HCT116 (cell line): Measurements from ENCODE around the gene LRRC74B. TPM values are rescaled to one million over a fixed set of nuclear protein-coding genes. Genes with fewer than 3 reads are reported as not detected.
"Not testable (repeated sequence)": the region's sequence is repeated elsewhere in the genome, so short reads cannot be mapped to it uniquely, and the experiment has no call there.

Experiments used
- ATAC-seq: fragments of 200-7000 bp; cut with Tn5 transposase; 2 replicates; pipeline ENCODE4 v1.9.1; 2020; ENCODE audit warnings: mild to moderate bottlenecking, moderate library complexity
- BruUV-seq: library from RNA; stranded (reverse); fragments of 400-500 nt; replicated peaks from 2 replicates; lab custom pipeline; 2021; lab: Mats Ljungman, UMichigan
- CTCF ChIA-PET: fragments of 300-600 bp; sonication (Branson Sonifier 250); formaldehyde crosslinking; loops from one replicate; lab custom pipeline; 2021; ENCODE audit warnings: antibody characterized with exemption; lab: Charles Lee
- POLR2A ChIA-PET: fragments of 300-600, 350-600 bp; sonication (Branson Sonifier 250); formaldehyde crosslinking; loops from one replicate; lab custom pipeline; 2021; ENCODE audit warnings: antibody characterized with exemption; lab: Charles Lee
- RAD21 ChIA-PET, 2 experiments: fragments of 300-600 bp; sonication (Branson Sonifier 250); formaldehyde crosslinking; loops; one replicate each; lab custom pipeline; 2023; ENCODE audit warnings: low total read pairs in 2 of 2; ENCODE audit not compliant: uncharacterized antibody in 2 of 2, unreplicated experiment in 2 of 2, low non-redundant PET in 1 of 2; lab: Charles Lee
- DNase-seq: peaks from one replicate; pipeline ENCODE4 v3.0.0-alpha.2; 2010; ENCODE audit warnings: low read depth, low spot score
- H2AFZ ChIP-seq: fragments of 200-600 bp; shearing (Covaris generic), sonication (generic); 2 replicates; pipeline ENCODE4 v1.6.1; 2017; ENCODE audit warnings: low read depth, mixed run types, mixed read lengths, antibody characterized with exemption, low read length; ENCODE audit not compliant: poor library complexity, severe bottlenecking
- H3K27ac ChIP-seq: 2 replicates; pipeline ENCODE4 v1.5.1; 2012; ENCODE audit warnings: low read depth, low read length
- H3K27me3 ChIP-seq: fragments of 200-600 bp; sonication (generic); 2 replicates; pipeline ENCODE4 v1.6.1; 2016; ENCODE audit warnings: mixed run types, low read length, mixed read lengths; ENCODE audit not compliant: insufficient read depth
- H3K36me3 ChIP-seq, 2 experiments: fragments of 200-500 bp in 1 of 2; fragments of 200-600 bp in 1 of 2; sonication (Bioruptor generic) in 1 of 2; sonication (generic) in 1 of 2; 2 replicates each; pipeline versions ENCODE4 v1.5.1 to v1.6.1; 2014 to 2016; ENCODE audit warnings: low read length in 2 of 2, inconsistent platforms in 1 of 2, mixed read lengths in 1 of 2, mixed run types in 1 of 2; ENCODE audit not compliant: insufficient read depth in 2 of 2, control insufficient read depth in 1 of 2
- H3K4me1 ChIP-seq, 2 experiments: fragments of 200-600 bp in 1 of 2; sonication (generic) in 1 of 2; 2 replicates each; pipeline versions ENCODE4 v1.5.1 to v1.6.1; 2012 to 2017; ENCODE audit warnings: low read length in 2 of 2, inconsistent platforms in 1 of 2, mild to moderate bottlenecking in 1 of 2, mixed read lengths in 1 of 2, mixed run types in 1 of 2, moderate library complexity in 1 of 2; ENCODE audit not compliant: insufficient read depth in 2 of 2, control insufficient read depth in 1 of 2
- H3K4me2 ChIP-seq: fragments of 200-600 bp; sonication (generic); 2 replicates; pipeline ENCODE4 v1.6.1; 2017; ENCODE audit warnings: mixed run types, low read length, mixed read lengths
- H3K4me3 ChIP-seq, 2 experiments: fragments of 200-600 bp in 1 of 2; sonication (generic) in 1 of 2; replicated peaks in 1 of 2; 2 replicates each; pipeline ENCODE4 v1.5.1; 2011 to 2016; ENCODE audit warnings: low read length in 2 of 2, control low read depth in 1 of 2, low read depth in 1 of 2, mild to moderate bottlenecking in 1 of 2, mixed read lengths in 1 of 2, mixed run types in 1 of 2
- H3K79me2 ChIP-seq: fragments of 200-600 bp; sonication (generic); 2 replicates; pipeline ENCODE4 v1.6.1; 2017; ENCODE audit warnings: mild to moderate bottlenecking, mixed run types, low read length, moderate library complexity, mixed read lengths; ENCODE audit not compliant: insufficient read depth
- H3K9ac ChIP-seq: fragments of 200-600 bp; sonication (generic); 2 replicates; pipeline ENCODE4 v1.6.1; 2016; ENCODE audit warnings: low read length, mixed read lengths
- H3K9me2 ChIP-seq: fragments of 200-600 bp; sonication (generic), shearing (Covaris generic); 2 replicates; pipeline ENCODE4 v1.6.1; 2017; ENCODE audit warnings: mixed run types, mild to moderate bottlenecking, moderate library complexity; ENCODE audit not compliant: insufficient read depth
- H3K9me3 ChIP-seq, 2 experiments: fragments of 200-500 bp in 1 of 2; fragments of 200-600 bp in 1 of 2; sonication (Bioruptor generic) in 1 of 2; sonication (generic) in 1 of 2; 2 replicates each; pipeline ENCODE4 v1.6.1; 2014 to 2017; ENCODE audit warnings: low read length in 2 of 2, mixed read lengths in 2 of 2, inconsistent platforms in 1 of 2, low read depth in 1 of 2, mild to moderate bottlenecking in 1 of 2, mixed run types in 1 of 2, moderate library complexity in 1 of 2; ENCODE audit not compliant: control insufficient read depth in 1 of 2, insufficient read depth in 1 of 2
- H4K20me1 ChIP-seq: fragments of 200-600 bp; sonication (generic), shearing (Covaris generic); 2 replicates; pipeline ENCODE4 v1.6.1; 2017; ENCODE audit warnings: mixed run types, mild to moderate bottlenecking, moderate library complexity; ENCODE audit not compliant: insufficient read depth
- CBX3 ChIP-seq: IDR thresholded peaks from 2 replicates; pipeline ENCODE4 v1.6.1; 2012; ENCODE audit warnings: low read depth
- EZH2phosphoT487 ChIP-seq: fragments of 200-600 bp; IDR thresholded peaks from 2 replicates; pipeline ENCODE4 v1.6.1; 2018; ENCODE audit warnings: antibody characterized with exemption, borderline replicate concordance
- FOSL1 ChIP-seq: IDR thresholded peaks from 2 replicates; pipeline ENCODE4 v1.6.1; 2012; ENCODE audit warnings: low read depth
- MAX ChIP-seq: IDR thresholded peaks from 2 replicates; pipeline ENCODE4 v1.6.1; 2012
- POLR2A ChIP-seq: IDR thresholded peaks from 2 replicates; pipeline ENCODE4 v1.7.0; 2011; ENCODE audit warnings: borderline replicate concordance; ENCODE audit not compliant: insufficient read depth, insufficient read length; ENCODE audit errors: extremely low read depth
- POLR2AphosphoS5 ChIP-seq: IDR thresholded peaks from 2 replicates; pipeline ENCODE4 v1.6.1; 2011; ENCODE audit warnings: mild to moderate bottlenecking, low read depth, low read length, moderate library complexity
- RAD21 ChIP-seq: IDR thresholded peaks from 2 replicates; pipeline ENCODE4 v1.6.1; 2012; ENCODE audit warnings: low read depth, mild to moderate bottlenecking
- TCF7L2 ChIP-seq: IDR thresholded peaks from 2 replicates; pipeline ENCODE4 v1.7.0; 2011; ENCODE audit warnings: borderline replicate concordance, inconsistent platforms; ENCODE audit not compliant: insufficient read depth, insufficient read length; ENCODE audit errors: extremely low read depth
- YY1 ChIP-seq: IDR thresholded peaks from 2 replicates; pipeline ENCODE4 v1.6.1; 2011; ENCODE audit warnings: low read length, low read depth, moderate library complexity, mild to moderate bottlenecking; ENCODE audit not compliant: insufficient replicate concordance; ENCODE audit errors: extremely low read depth
- intact Hi-C: fragments of 100-400 bp; cut with micrococcal nuclease; formaldehyde crosslinking; loops from 2 replicates; pipeline ENCODE4 v1.10.0; 2022
- total RNA-seq: library from RNA; stranded (reverse); gene quantifications from one replicate; pipeline ENCODE4 v1.2.1, GENCODE V29; 2021; ENCODE audit not compliant: unreplicated experiment

Gene LRRC74B
- total RNA-seq, 1 experiment from 2014 or later, result not detected

GRCh38 chr22:21055880-21056319 lies 10.2 kb downstream of the LRRC74B start:
- H2AFZ ChIP-seq, result no peak overlapping the region
- H3K4me1 ChIP-seq, result no peaks in the 10 kb centered on the region
- H3K4me2 ChIP-seq, result no peak overlapping the region
- H3K9me3 ChIP-seq, result no peaks in the 10 kb centered on the region
- no peak for DNase-seq
- TF ChIP-seq EZH2phosphoT487, result no peak
- no peak for TF ChIP-seq POLR2AphosphoS5
- no peak for TF ChIP-seq MAX
- no peak for TF ChIP-seq FOSL1
- no peak for TF ChIP-seq YY1
- TF ChIP-seq RAD21, result no peak
- TF ChIP-seq POLR2A, result no peak
- no peak for TF ChIP-seq CBX3
- TF ChIP-seq TCF7L2, result no peak
- H3K27ac ChIP-seq, result no peak overlapping the region
- ChIA-PET RAD21 (no interaction called here), CTCF (no interaction called here), POLR2A (no interaction called here)
- ATAC-seq, result no peak
- no peaks in the 10 kb centered on the region for H3K9me2 ChIP-seq
- intact Hi-C loops, result no loop called here
- no peaks in the 10 kb centered on the region for H4K20me1 ChIP-seq
- H3K27me3 ChIP-seq, result peaks cover 4% of the 10 kb centered on the region; the same call in 1 of the 2 replicates
- no peaks in the 10 kb centered on the region for H3K36me3 ChIP-seq
- no TSS peak for BruUV-seq
- H3K4me3 ChIP-seq, result no peak overlapping the region
- no peaks in the 10 kb centered on the region for H3K79me2 ChIP-seq
- no peak overlapping the region for H3K9ac ChIP-seq

GRCh38 chr22:21060363-21060762 lies 14.6 kb downstream of the LRRC74B start:
- H2AFZ ChIP-seq, H3K9me3 ChIP-seq, DNase-seq, RAD21 ChIA-PET, H4K20me1 ChIP-seq, H3K27ac ChIP-seq, H3K9ac ChIP-seq, ATAC-seq, BruUV-seq, H3K4me2 ChIP-seq, H3K9me2 ChIP-seq, intact Hi-C loops, H3K79me2 ChIP-seq, H3K27me3 ChIP-seq, CTCF ChIA-PET, H3K4me1 ChIP-seq, POLR2A ChIA-PET, H3K4me3 ChIP-seq, H3K36me3 ChIP-seq: not testable (repeated sequence)

GRCh38 chr22:21061660-21062321 lies 16.0 kb downstream of the LRRC74B start:
- H3K27me3 ChIP-seq, H3K27ac ChIP-seq, H3K4me1 ChIP-seq, POLR2A ChIA-PET, H3K9me2 ChIP-seq, H3K9ac ChIP-seq, H4K20me1 ChIP-seq, H3K4me2 ChIP-seq, intact Hi-C loops, H3K79me2 ChIP-seq, RAD21 ChIA-PET, CTCF ChIA-PET, BruUV-seq, H3K4me3 ChIP-seq, H2AFZ ChIP-seq, DNase-seq, ATAC-seq, H3K9me3 ChIP-seq, H3K36me3 ChIP-seq: not testable (repeated sequence)
